Lung (tissue), 12 donors: ENCODE measurements around the gene NHERF2. TPM values are rescaled to one million over a fixed set of nuclear protein-coding genes. Genes with fewer than 3 reads are reported as not detected.

Experiments used
- ATAC-seq: fragments of 200-7000 bp; cut with Tn5 transposase; one replicate; pipeline ENCODE4 v1.9.1; 2020; ENCODE audit warnings: moderate number of reproducible peaks; ENCODE audit not compliant: insufficient read depth, low FRiP score
- DNase-seq, 3 donors: peaks; one replicate each; pipeline ENCODE4 v3.0.0-alpha.2; 2013 to 2017
- H3K27ac ChIP-seq, 2 donors: one replicate each; pipeline ENCODE4 v1.5.1; 2013; ENCODE audit warnings: mild to moderate bottlenecking in 2 of 2, moderate library complexity in 2 of 2, control low read depth in 1 of 2, inconsistent platforms in 1 of 2, low read depth in 1 of 2, low read length in 1 of 2
- H3K27me3 ChIP-seq, 3 donors: one replicate each; pipeline ENCODE4 v1.5.1; 2013; ENCODE audit warnings: low read length in 2 of 3; ENCODE audit not compliant: control insufficient read depth in 3 of 3, insufficient read depth in 3 of 3
- H3K36me3 ChIP-seq, 4 donors: one replicate each; pipeline ENCODE4 v1.5.1; 2013; ENCODE audit warnings: low read length in 4 of 4, mild to moderate bottlenecking in 1 of 4, moderate library complexity in 1 of 4; ENCODE audit not compliant: control insufficient read depth in 4 of 4, insufficient read depth in 4 of 4
- H3K4me1 ChIP-seq, 5 donors: one replicate each; pipeline ENCODE4 v1.5.1; 2013; ENCODE audit warnings: low read length in 5 of 5, mild to moderate bottlenecking in 2 of 5, moderate library complexity in 1 of 5; ENCODE audit not compliant: control insufficient read depth in 5 of 5, insufficient read depth in 5 of 5
- H3K4me3 ChIP-seq: one replicate; pipeline ENCODE4 v1.5.1; 2013; ENCODE audit warnings: mild to moderate bottlenecking, control low read depth, moderate library complexity
- H3K9ac ChIP-seq, 2 donors: one replicate each; pipeline ENCODE4 v1.5.1; 2013; ENCODE audit warnings: low read length in 2 of 2, control low read depth in 1 of 2; ENCODE audit not compliant: insufficient read depth in 1 of 2
- H3K9me3 ChIP-seq, 4 donors: one replicate each; pipeline ENCODE4 v1.5.1; 2013; ENCODE audit warnings: low read length in 3 of 4, mild to moderate bottlenecking in 1 of 4, moderate library complexity in 1 of 4; ENCODE audit not compliant: control insufficient read depth in 4 of 4, insufficient read depth in 3 of 4
- CTCF ChIP-seq: IDR thresholded peaks from 2 replicates; pipeline ENCODE4 v1.5.1; 2012; ENCODE audit warnings: mild to moderate bottlenecking; ENCODE audit errors: control extremely low read depth, extremely low read depth
- WGBS, 2 donors: extraction: QIAGEN DNeasy Blood & Tissue Kit; methylation state at CpG; one replicate each; pipeline ENCODE4 v1.1.7; 2013; 5-methylcytosine and 5-hydroxymethylcytosine counted together
- polyA plus RNA-seq, 2 donors: library from polyadenylated mRNA; stranded (reverse); fragments of 200-250 nt; gene quantifications; one replicate each; pipeline ENCODE4 v1.2.1, GENCODE V29; 2013
- total RNA-seq, 2 donors: library from RNA; depleted of rRNA in 1 of 2; stranded (reverse); fragments of >200 nt in 1 of 2; gene quantifications; one replicate each; pipeline ENCODE4 v1.2.1, GENCODE V29; 2014 to 2021
- donor health status: control.
- donor health status: control.
- donor health status: Bipolar disorder and iron deficiency.
- donor health status: healthy.
- donor health status: DM: yes; HTN: yes; CAD: no.

Gene NHERF2
- total and polyA plus RNA-seq, 4 donors, result 142 to 468 (median 245) TPM

GRCh38 chr16:2025878-2026460, 733 bp upstream of the NHERF2 start:
- Histone ChIP-seq H3K27me3 (peaks cover 0 to under 1% (median 0%) of the 10 kb centered on the region in 3 donors), H3K36me3 (peaks cover 0 to 10% (median 0%) of the 10 kb centered on the region in 4 donors), H3K9me3 (no peaks in the 10 kb centered on the region), H3K9ac (no peak overlapping the region), H3K27ac (peak overlapping the region; percentile 22 to 69), H3K4me1 (peaks cover 0 to 42% (median 22%) of the 10 kb centered on the region in 5 donors), H3K4me3 (peak overlapping the region; percentile 48)
- WGBS, 2 donors, result 71 to 76% methylated on average over 16 of the region's 16 CpGs
- no peak for ATAC-seq
- TF ChIP-seq CTCF, result no peak
- DNase-seq, result no peak

GRCh38 chr16:2027024-2028010, 615 bp downstream of the NHERF2 start:
- Histone ChIP-seq H3K27ac (peak overlapping the region; percentile 80 to 82), H3K4me1 (peaks cover 0 to 44% (median 22%) of the 10 kb centered on the region in 5 donors), H3K9me3 (no peaks in the 10 kb centered on the region), H3K27me3 (no peaks in the 10 kb centered on the region), H3K4me3 (peak overlapping the region; percentile 54), H3K36me3 (peaks cover 0 to 12% (median 0%) of the 10 kb centered on the region in 4 donors), H3K9ac (no peak overlapping the region)
- no peak for DNase-seq
- TF ChIP-seq CTCF, result no peak
- 4 to 16% methylated on average over 49 to 76 of the region's 76 CpGs for WGBS, 2 donors
- no peak for ATAC-seq

- peaks cover 0 to 44% (median 25%) of the 10 kb centered on the region in 5 donors for H3K4me1 ChIP-seq
- WGBS, 2 donors, result 45 to 46% methylated on average over 3 of the region's 3 CpGs
- no peak for ATAC-seq
- H3K4me3 ChIP-seq, result peak overlapping the region; percentile 54
- H3K9me3 ChIP-seq, result no peaks in the 10 kb centered on the region
- peaks cover 0 to 13% (median 0%) of the 10 kb centered on the region in 4 donors for H3K36me3 ChIP-seq
- DNase-seq, result no peak
- H3K9ac ChIP-seq, result no peak overlapping the region
- no peak for TF ChIP-seq CTCF
- peak overlapping the region; percentile 43 to 65 for H3K27ac ChIP-seq
- H3K27me3 ChIP-seq, result no peaks in the 10 kb centered on the region
These were observed 1.4 kb downstream of the NHERF2 start for GRCh38 chr16:2028146-2028545.
